ENCODE data around the gene DDX5.

DDX5 gene

GRCh38 chr17:64459284-64459747 is 46.8 kb downstream of the DDX5 start:
- no peak for TF ChIP-seq REST (IDR thresholded peaks at IDR 0.05; ENCODE audit: insufficient read depth in 1 of 2, low read depth in 2 of 2, low read length in 2 of 2)
- no peak for TF ChIP-seq SIN3A (IDR thresholded peaks at IDR 0.05; ENCODE audit: borderline replicate concordance, insufficient read depth, low read length)
- TF ChIP-seq FOXP2 (optimal IDR thresholded peaks at IDR 0.05; ENCODE audit: borderline replicate concordance, extremely low read depth, extremely low read length, insufficient read depth): no peak
- no peak for TF ChIP-seq POLR2AphosphoS5 (IDR thresholded peaks at IDR 0.05; ENCODE audit: low read depth, low read length)
- no peak for TF ChIP-seq TAF1 (IDR thresholded peaks at IDR 0.05; ENCODE audit: borderline replicate concordance, insufficient read depth, low read length)

GRCh38 chr17:64458756-64459155 is 47.3 kb downstream of the DDX5 start:
- TF ChIP-seq SIN3A (IDR thresholded peaks at IDR 0.05; ENCODE audit: borderline replicate concordance, insufficient read depth, low read length): no peak
- TF ChIP-seq POLR2AphosphoS5 (IDR thresholded peaks at IDR 0.05; ENCODE audit: low read depth, low read length): no peak
- TF ChIP-seq TAF1 (IDR thresholded peaks at IDR 0.05; ENCODE audit: borderline replicate concordance, insufficient read depth, low read length): no peak
- TF ChIP-seq FOXP2 (optimal IDR thresholded peaks at IDR 0.05; ENCODE audit: borderline replicate concordance, extremely low read depth, extremely low read length, insufficient read depth): no peak
- TF ChIP-seq REST (IDR thresholded peaks at IDR 0.05; ENCODE audit: insufficient read depth in 1 of 2, low read depth in 2 of 2, low read length in 2 of 2): no peak

GRCh38 chr17:64457156-64457555 is 48.9 kb downstream of the DDX5 start:
- TF ChIP-seq TAF1 (IDR thresholded peaks at IDR 0.05; ENCODE audit: borderline replicate concordance, insufficient read depth, low read length) (no peak), REST (IDR thresholded peaks at IDR 0.05; ENCODE audit: insufficient read depth in 1 of 2, low read depth in 2 of 2, low read length in 2 of 2) (no peak), SIN3A (IDR thresholded peaks at IDR 0.05; ENCODE audit: borderline replicate concordance, insufficient read depth, low read length) (no peak), FOXP2 (optimal IDR thresholded peaks at IDR 0.05; ENCODE audit: borderline replicate concordance, extremely low read depth, extremely low read length, insufficient read depth) (no peak), POLR2AphosphoS5 (IDR thresholded peaks at IDR 0.05; ENCODE audit: low read depth, low read length) (no peak)

GRCh38 chr17:64455993-64456885 is 49.9 kb downstream of the DDX5 start:
- TF ChIP-seq FOXP2 (optimal IDR thresholded peaks at IDR 0.05; ENCODE audit: borderline replicate concordance, extremely low read depth, extremely low read length, insufficient read depth) (no peak), SIN3A (IDR thresholded peaks at IDR 0.05; ENCODE audit: borderline replicate concordance, insufficient read depth, low read length) (no peak), REST (IDR thresholded peaks at IDR 0.05; ENCODE audit: insufficient read depth in 1 of 2, low read depth in 2 of 2, low read length in 2 of 2) (no peak), TAF1 (IDR thresholded peaks at IDR 0.05; ENCODE audit: borderline replicate concordance, insufficient read depth, low read length) (no peak), POLR2AphosphoS5 (IDR thresholded peaks at IDR 0.05; ENCODE audit: low read depth, low read length) (no peak)

Data from PFSK-1 (cell line).